Activated CD4-positive, alpha-beta T cell treated with anti-CD3 and anti-CD28 coated beads, Interleukin-2, Interleukin-4, amounts not matched to agents 100 ng/mL and 50 ng/mL, durations not matched to agents 16 hours and 8 hours (primary cell): ENCODE results near the gene ZCRB1.
A peak's percentile ranks its signal among the peaks of the same experiment; 100 is the strongest.
"Not testable (repeated sequence)": the region's sequence is repeated elsewhere in the genome, so short reads cannot be mapped to it uniquely, and the experiment has no call there.

Source experiments
- DNase-seq: peaks from one replicate; pipeline ENCODE4 v3.0.0-alpha.2; 2020; ENCODE audit warnings: low spot score

ZCRB1 gene

GRCh38 chr12:42330097-42330496 lies 4.2 kb upstream of the ZCRB1 start:
- not testable (repeated sequence) for DNase-seq

GRCh38 chr12:42327227-42327590 lies 1.3 kb upstream of the ZCRB1 start:
- no peak for DNase-seq

- no peak for DNase-seq
Measured at GRCh38 chr12:42326541-42327226, 790 bp upstream of the ZCRB1 start.

GRCh38 chr12:42325326-42325652 lies 605 bp downstream of the ZCRB1 start:
- DNase-seq, result no peak

GRCh38 chr12:42323856-42324255 lies 2.0 kb downstream of the ZCRB1 start:
- no peak for DNase-seq

- no peak for DNase-seq
Measured at GRCh38 chr12:42322567-42322966, 3.3 kb downstream of the ZCRB1 start.

GRCh38 chr12:42320796-42321195 lies 5.1 kb downstream of the ZCRB1 start:
- no peak for DNase-seq

GRCh38 chr12:42315108-42315507 lies 10.8 kb downstream of the ZCRB1 start:
- no peak for DNase-seq

- no peak for DNase-seq
Measured at GRCh38 chr12:42309996-42310395, 15.9 kb downstream of the ZCRB1 start.

- no peak for DNase-seq
Measured at GRCh38 chr12:42308390-42308789, 17.5 kb downstream of the ZCRB1 start.

- no peak for DNase-seq
Measured at GRCh38 chr12:42306297-42306696, 19.6 kb downstream of the ZCRB1 start.

- DNase-seq, result peak; percentile 90
Measured at GRCh38 chr12:42299392-42300308, 26.2 kb downstream of the ZCRB1 start.

GRCh38 chr12:42298887-42299286 lies 27.0 kb downstream of the ZCRB1 start:
- DNase-seq, result no peak

GRCh38 chr12:42296503-42297109 lies 29.3 kb downstream of the ZCRB1 start:
- peak; percentile 52 for DNase-seq

- no peak for DNase-seq
Measured at GRCh38 chr12:42291680-42292079, 34.2 kb downstream of the ZCRB1 start.

GRCh38 chr12:42288544-42288943 lies 37.4 kb downstream of the ZCRB1 start:
- DNase-seq, result no peak

GRCh38 chr12:42286741-42287140 lies 39.2 kb downstream of the ZCRB1 start:
- DNase-seq, result no peak

- DNase-seq, result no peak
Measured at GRCh38 chr12:42285431-42285830, 40.5 kb downstream of the ZCRB1 start.

- DNase-seq, result no peak
Measured at GRCh38 chr12:42284876-42285275, 41.0 kb downstream of the ZCRB1 start.

GRCh38 chr12:42284157-42284556 lies 41.7 kb downstream of the ZCRB1 start:
- no peak for DNase-seq

- no peak for DNase-seq
Measured at GRCh38 chr12:42283739-42284138, 42.2 kb downstream of the ZCRB1 start.

- no peak for DNase-seq
Measured at GRCh38 chr12:42282294-42282693, 43.6 kb downstream of the ZCRB1 start.

- no peak for DNase-seq
Measured at GRCh38 chr12:42281844-42282243, 44.0 kb downstream of the ZCRB1 start.
